GM19043 (cell line): ENCODE measurements around the gene HOXA3.

Experiments
- ATAC-seq: cut with Tn5 transposase; IDR thresholded peaks from one replicate; pipeline ENCODE4 v1.9.1; 2021; ENCODE audit warnings: low read depth; ENCODE audit not compliant: unreplicated experiment

HOXA3 gene

GRCh38 chr7:27106181-27106900 is 46.0 kb downstream of the HOXA3 start:
- ATAC-seq: no peak

GRCh38 chr7:27105301-27106031 is 46.9 kb downstream of the HOXA3 start:
- ATAC-seq: no peak

GRCh38 chr7:27104341-27105058 is 47.9 kb downstream of the HOXA3 start:
- ATAC-seq: no peak

GRCh38 chr7:27103489-27104226 is 48.7 kb downstream of the HOXA3 start:
- no peak for ATAC-seq

- no peak for ATAC-seq
Measured at GRCh38 chr7:27102581-27103442, 49.6 kb downstream of the HOXA3 start, which contains the start of gene HOXA2. Gene HOXA2, minus strand, starts transcription at chr7:27102683. Its CDS starts 183 bp downstream, at chr7:27102500.

- no peak for ATAC-seq
Measured at GRCh38 chr7:27101957-27102580, 50.3 kb downstream of the HOXA3 start.

- no peak for ATAC-seq
Measured at GRCh38 chr7:27101171-27101956, 51.0 kb downstream of the HOXA3 start.

- ATAC-seq: no peak
Measured at GRCh38 chr7:27100694-27101170, 51.7 kb downstream of the HOXA3 start.

GRCh38 chr7:27099453-27100370 is 52.7 kb downstream of the HOXA3 start:
- ATAC-seq: no peak

- no peak for ATAC-seq
Measured at GRCh38 chr7:27098578-27099451, 53.6 kb downstream of the HOXA3 start.

- no peak for ATAC-seq
Measured at GRCh38 chr7:27097686-27098577, 54.5 kb downstream of the HOXA3 start.

- no peak for ATAC-seq
Measured at GRCh38 chr7:27096768-27097514, 55.4 kb downstream of the HOXA3 start.

GRCh38 chr7:27095897-27096767 is 56.3 kb downstream of the HOXA3 start, which contains the start of gene HOXA1:
Gene HOXA1, minus strand, starts transcription at chr7:27096000. Its CDS starts 88 bp downstream, at chr7:27095912.
- peak; percentile 74 for ATAC-seq
